ENCODE measurements around the gene PPIH.

DNA sequence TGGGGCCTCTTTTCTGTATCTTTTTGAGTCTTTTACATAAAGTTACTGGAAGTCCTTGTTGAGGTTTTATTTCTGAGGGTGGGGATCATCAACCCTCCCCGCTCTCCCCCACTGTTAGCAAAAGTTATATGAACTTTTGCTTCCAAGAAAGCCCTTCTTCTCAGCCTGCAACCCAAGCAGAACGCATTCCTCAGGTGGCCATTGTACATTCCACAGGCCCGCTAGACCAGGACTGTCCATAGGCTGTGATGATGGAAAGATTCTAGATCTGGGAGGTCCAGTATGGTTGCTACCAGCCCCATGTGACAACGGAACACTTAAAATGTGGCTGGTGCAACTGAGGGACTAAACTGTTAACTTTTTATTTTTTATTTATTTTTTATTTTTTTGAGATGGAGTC is 12.2 kb downstream of the PPIH start:
- TF ChIP-seq POLR2A (IDR thresholded peaks at IDR 0.05; ENCODE audit: low read length) (no peak), GATA1 (IDR thresholded peaks at IDR 0.05; ENCODE audit: low read depth, low read length) (no peak)
